HG03045 (cell line): ENCODE data around the gene PSMD4.
A peak's percentile ranks its signal among the peaks of the same experiment; 100 is the strongest.
"Not testable (repeated sequence)": the region's sequence is repeated elsewhere in the genome, so short reads cannot be mapped to it uniquely, and the experiment has no call there.

Experiments
- ATAC-seq: cut with Tn5 transposase; IDR thresholded peaks from one replicate; pipeline ENCODE4 v1.9.1; 2021; ENCODE audit warnings: mild to moderate bottlenecking, moderate library complexity; ENCODE audit not compliant: unreplicated experiment

Gene PSMD4

DNA sequence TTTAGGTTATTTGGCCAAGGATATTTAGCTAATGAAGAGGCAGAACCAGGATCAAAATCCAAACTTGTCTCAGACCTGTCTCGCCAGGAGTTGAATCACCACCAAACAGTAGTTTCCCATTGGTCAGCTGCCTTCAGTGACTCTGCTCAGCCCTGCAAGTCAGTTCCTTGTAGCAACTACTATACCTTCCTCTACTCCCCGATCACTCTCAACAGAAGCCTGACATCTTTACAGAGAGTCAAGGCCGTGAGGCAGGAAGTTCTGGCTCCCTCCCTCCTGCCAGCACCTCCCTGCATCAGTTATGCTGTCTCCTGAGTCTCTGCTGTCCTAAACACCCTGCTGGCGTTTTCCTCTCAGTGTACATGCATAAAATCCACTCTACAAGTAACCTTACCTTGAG lies 13.2 kb downstream of the PSMD4 start:
- no peak for ATAC-seq

DNA sequence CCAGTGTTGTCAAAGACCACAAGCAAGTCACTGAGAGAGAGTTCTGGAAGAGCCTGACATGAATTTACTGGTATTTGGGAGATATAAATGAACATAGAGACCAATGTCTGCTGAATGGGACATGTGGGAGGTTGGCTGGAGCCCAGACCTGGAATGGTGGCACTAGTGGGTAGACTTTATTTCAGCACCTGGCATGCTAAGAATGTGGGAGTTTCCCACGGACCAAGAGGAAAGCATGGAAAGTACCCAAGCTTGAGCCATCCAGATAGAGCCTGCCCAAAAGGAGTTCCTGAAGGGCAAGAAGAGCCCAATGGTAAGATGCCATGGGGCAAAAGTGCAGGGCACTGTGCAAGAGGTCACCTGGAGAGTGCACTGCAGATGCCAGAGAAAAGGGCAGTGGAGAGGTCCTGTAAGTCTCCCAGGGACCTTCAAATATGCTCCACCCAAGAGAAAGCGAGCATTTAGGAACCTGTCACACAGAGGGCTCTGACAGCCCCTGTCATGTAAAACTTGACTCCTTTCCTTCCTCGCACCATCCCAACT lies 19.5 kb downstream of the PSMD4 start:
- no peak for ATAC-seq

DNA sequence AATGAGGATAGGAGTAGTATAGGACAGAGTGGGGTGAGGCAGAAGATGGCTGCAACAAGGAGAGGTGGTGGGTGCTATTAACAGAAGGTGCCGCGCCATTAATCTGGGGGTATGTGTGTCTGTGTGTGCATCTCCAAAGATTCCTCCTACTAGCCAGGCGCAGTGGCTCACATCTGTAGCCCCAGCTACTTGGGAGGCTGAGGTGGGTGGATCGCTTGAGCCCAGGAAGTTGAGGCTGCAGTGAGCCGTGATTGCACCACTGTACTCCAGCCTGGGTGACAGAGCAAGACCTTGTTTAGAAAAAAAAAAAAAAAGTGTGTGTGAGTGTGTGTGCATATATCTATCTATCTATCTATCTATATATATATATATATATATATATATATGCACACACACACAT lies 20.8 kb downstream of the PSMD4 start:
- not testable (repeated sequence) for ATAC-seq

DNA sequence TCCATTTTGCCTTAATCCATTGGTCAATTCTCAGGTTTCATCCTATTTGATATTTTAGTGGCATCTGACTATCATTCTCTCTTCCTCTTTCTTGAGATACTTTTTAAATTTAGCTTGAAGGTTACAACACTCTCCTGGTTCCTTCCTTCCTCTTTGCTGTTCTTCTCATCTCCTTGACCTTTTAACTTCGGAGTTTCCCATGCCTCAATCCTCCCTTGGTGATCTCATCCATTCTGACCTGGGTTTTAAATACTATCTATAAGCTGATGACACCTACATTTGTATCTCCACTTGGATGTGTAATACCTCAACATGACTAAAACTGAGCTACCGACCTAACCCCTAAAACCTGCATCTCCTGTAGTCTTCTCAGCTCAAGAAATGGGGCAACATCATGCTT lies 22.7 kb downstream of the PSMD4 start:
- no peak for ATAC-seq

DNA sequence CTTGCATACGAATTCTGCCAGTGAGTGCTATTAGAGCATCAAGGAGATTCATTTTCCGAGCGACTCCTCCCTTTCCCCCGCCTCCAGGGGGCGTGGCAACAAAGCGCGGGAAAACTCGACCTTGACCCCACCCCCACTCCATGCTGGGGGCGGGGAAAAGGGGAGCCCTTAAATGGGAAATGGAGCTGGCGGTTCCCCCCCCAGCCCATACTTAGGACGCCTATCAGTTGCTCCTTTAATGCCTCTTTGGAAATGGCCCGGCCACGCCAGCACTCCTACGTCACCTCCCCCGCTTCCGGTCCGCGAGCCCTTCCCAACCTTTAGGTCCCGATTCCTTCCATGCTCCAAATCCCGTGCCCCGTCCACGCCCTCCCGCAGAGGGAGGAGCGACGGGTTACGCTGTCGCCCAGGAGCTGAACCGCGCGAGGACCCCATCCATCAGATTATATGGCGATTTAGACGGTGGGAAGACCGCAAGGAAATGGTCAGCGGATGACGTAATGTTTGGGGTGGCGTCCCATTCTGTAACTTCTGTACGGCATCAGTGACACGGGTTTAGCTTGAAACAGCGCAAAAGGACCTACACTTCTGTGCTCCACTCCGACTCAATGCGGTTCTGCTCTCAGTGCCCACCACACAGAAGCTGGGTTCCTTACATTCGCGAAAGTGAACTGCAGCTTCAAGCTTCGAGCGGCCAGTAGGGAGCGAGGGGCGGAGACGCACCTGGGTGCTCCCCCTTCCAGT lies 26.9 kb downstream of the PSMD4 start:
- ATAC-seq, result peak; percentile 28

DNA sequence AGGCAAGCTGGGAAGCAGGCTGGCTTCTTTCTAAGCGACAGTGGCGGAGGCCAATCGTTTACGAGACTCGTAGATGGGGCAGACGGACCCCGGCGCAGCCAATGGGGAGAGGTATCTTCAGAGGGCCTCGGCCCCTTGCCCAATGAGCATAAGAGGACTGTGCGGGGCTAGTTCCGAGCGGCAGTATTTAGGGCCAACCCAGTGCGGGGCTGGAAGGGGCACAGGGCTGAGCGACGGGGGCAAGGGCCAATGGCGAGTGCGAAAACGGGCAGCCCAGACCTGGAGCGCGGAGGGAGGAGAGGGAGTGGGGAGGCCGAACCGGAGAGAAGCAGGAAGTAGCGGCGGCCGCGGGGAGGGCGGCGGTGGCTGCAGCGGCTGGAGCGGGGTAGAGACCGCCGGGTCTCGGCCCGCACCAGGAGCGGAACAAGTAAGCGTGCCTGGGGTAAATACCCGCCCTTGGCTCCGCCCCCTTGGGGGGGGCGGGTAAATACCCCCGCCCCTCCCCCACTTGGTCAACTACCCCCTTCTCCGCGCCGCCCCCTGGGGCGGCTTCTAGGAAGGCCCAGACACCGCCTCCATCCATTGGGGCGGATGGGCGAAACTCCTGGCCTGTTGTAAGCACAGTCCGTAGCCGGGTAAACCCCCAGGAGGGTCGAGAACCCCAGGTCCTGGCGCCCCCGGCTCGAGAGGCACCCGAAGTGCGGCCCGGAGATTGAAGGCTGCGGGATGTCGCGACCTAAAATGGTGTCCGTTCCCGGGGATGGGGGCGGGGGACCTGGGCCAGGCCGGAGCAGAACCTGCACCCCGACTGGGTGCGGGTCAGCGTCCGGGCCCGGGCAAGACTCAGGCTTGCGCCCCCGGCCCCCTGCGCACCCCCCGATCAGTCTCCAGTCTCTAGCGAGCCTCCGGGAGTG lies 27.7 kb downstream of the PSMD4 start, which contains the start of gene ZNF687:
Gene ZNF687, plus strand, starts transcription at position 331 of the 914 bp plus-strand sequence. CDS start 3,993 bp downstream, outside the sequence.
- peak; percentile 88 for ATAC-seq

DNA sequence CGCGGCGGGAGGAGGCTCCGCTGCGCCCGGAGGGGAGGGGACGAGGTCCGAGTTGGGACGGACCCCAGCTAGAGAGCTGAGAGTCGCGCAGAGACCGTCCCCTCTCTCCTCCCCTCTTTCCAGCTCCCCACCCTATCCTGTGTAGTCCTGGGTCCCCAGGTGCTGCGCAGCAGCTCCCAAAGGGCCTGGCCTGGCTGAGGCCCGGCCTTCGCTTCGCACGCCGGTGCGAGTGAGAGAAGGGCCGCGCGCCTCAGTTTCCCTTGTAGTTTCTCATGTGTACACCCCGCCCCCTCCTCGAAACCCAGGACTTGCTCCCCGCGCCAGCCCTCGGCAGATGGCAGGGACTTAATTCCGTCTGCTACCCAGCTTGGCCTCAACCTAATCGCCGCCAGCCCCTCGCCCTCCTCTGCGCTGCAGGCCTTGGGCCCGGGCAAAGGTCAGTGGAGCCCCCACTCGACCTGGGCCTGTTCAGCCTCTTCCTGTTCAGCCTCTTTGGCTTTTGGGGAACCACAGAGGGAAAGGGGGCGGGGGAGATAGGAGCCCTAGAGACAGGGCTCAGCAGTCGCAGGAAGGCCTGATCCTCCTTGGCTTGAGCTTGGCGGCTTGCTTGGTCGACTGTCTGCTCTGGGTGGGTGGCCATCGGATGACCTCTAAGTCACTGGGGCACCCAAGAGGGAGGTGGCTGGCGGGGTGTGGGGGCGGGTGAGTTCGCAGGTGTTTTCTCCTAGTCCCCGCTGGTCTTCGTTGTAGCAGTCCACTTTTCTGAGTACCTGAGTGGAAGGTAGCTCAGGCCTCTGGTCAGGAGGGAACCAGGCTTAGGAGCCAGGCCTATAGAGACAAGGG lies 28.6 kb downstream of the PSMD4 start:
- no peak for ATAC-seq

DNA sequence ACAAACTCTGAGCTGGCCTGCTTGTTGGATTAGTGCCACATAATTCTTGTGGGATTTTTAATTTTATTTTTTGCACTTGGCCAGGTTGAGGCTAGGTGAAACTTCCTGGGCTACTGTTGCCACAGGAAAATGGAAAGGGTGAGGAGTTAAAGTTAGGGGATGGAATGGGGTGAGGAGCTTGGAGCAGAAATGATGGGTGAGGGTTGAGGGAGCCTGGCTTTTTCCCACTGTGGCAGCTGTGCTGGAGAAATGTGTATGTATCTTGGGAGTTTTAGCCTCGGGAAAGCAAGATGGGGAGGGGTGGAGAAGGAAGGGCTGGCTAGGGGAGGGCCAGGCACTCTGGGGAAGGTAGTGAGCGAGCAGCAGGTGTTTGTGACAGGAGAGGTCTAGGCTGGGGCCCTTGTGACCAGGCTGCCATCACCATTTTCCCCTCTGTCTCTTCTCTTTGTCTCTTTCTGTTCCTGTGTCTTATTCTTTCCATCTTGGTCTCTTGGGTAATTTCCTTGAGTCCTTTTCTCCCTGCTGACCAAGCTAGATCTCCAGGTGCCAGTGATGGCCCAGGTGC lies 29.6 kb downstream of the PSMD4 start:
- ATAC-seq, result no peak

DNA sequence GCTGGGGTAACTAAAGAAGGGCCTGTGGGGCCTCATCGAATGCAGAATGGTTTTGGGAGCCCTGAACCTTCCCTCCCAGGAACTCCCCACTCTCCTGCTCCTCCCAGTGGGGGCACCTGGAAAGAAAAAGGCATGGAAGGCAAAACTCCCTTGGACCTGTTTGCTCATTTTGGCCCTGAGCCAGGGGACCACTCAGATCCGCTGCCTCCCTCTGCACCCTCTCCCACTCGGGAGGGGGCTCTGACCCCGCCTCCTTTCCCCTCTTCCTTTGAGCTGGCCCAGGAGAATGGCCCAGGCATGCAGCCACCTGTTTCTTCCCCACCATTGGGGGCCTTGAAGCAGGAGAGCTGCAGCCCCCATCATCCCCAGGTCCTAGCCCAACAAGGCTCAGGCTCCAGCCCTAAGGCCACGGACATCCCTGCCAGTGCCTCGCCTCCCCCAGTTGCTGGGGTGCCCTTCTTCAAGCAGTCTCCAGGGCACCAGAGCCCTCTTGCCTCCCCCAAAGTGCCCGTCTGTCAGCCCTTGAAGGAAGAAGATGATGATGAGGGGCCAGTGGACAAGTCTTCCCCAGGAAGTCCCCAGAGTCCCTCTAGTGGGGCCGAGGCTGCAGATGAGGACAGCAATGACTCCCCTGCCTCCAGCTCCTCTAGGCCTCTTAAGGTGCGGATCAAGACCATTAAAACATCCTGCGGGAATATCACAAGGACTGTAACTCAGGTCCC lies 32.2 kb downstream of the PSMD4 start:
- no peak for ATAC-seq

DNA sequence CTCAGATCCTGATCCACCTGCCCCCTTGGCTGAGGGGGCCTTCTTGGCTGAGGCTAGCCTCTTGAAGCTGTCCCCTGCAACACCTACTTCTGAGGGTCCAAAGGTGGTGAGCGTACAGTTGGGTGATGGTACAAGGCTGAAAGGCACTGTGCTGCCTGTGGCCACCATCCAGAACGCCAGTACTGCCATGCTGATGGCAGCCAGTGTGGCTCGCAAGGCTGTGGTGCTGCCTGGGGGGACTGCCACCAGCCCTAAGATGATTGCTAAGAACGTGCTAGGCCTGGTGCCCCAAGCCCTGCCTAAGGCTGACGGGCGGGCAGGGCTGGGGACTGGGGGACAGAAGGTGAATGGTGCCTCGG lies 32.8 kb downstream of the PSMD4 start:
- ATAC-seq, result no peak

DNA sequence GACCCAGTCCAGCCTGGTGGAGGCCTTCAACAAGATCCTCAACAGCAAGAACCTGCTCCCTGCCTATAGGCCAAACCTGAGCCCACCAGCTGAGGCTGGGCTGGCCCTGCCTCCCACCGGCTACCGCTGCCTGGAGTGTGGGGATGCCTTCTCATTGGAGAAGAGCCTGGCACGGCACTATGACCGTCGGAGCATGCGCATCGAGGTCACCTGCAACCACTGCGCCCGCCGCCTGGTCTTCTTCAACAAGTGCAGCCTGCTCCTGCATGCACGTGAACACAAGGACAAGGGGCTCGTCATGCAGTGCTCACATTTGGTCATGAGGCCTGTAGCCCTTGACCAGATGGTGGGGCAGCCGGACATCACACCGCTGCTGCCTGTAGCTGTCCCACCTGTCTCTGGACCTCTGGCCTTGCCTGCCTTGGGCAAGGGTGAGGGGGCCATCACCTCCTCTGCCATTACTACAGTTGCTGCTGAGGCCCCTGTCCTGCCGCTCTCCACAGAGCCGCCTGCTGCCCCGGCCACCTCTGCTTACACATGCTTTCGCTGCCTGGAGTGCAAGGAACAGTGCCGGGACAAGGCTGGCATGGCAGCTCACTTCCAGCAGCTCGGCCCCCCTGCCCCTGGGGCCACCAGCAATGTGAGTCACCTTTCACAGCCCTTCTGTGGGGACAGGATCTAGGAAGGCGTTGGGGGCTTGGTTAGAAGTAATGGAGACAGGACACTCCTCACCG lies 33.4 kb downstream of the PSMD4 start:
- ATAC-seq, result no peak

DNA sequence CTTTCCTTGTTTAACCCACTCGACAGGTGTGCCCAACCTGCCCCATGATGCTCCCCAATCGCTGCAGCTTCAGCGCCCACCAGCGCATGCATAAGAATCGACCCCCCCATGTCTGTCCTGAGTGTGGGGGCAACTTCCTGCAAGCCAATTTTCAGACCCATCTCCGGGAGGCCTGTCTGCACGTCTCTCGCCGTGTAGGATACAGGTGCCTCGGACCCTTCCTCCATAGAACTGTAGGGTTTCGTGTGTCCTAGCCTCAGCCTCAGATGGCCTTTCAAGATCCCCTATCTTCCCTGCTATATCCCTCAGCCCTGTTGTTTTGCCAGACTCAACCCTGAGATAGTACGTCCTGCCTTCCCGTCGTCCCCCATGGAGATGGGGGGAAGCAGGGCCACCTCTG lies 34.0 kb downstream of the PSMD4 start:
- ATAC-seq, result no peak

DNA sequence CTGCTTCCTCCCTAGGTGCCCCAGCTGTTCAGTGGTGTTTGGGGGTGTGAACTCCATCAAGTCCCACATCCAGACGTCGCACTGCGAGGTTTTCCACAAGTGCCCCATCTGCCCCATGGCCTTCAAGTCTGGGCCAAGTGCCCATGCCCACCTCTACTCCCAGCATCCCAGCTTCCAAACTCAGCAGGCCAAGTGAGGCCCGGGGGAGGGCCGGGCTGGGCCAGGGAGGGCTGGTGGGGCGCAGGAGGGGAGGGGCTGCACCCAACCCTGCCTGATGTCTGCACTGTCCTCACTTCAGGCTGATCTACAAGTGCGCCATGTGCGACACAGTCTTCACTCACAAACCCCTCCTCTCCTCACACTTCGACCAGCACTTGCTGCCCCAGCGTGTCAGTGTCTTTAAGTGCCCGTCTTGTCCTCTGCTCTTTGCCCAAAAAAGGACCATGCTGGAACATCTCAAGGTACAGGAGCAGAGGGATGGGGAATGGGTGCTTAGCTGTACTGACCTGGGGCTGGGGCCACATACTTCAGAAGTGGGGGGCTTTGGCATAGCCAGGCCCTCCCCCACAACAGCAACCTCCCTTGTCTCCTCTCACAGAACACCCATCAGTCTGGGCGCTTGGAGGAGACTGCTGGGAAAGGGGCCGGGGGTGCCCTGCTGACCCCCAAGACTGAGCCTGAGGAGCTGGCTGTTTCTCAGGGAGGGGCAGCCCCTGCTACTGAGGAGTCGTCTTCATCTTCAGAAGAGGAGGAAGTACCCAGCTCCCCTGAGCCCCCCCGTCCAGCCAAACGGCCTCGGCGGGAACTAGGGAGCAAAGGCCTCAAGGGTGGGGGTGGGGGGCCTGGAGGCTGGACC lies 34.8 kb downstream of the PSMD4 start:
- ATAC-seq, result no peak

DNA sequence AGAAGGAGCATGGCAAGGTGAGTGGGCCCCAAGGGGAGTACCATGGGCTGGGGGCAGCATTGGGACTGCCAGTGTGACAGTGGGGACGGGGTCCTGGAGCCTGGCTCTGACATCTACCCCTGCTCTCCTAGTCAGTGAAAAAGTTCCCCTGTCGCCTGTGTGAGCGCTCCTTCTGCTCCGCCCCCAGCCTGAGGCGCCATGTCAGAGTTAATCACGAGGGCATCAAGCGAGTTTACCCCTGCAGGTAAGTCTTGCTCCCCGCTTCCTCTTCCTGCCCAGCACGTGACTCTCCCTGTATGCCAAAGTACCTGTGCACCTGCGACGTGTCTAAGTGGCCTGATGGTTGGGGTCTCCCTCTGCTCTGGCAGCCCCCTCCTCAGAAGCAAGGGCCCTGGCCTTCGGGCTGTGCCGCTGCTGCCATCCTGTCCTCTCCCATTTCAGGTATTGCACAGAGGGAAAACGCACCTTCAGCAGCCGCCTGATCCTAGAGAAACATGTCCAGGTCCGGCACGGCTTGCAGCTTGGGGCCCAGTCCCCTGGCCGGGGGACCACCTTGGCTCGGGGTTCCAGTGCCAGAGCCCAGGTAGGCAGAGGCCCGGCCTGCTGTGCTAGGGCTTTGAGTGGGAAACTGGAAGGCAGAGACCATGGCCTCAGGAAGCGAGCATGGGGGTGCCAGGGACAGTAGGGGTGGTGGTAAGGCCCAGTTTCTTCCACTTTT lies 35.6 kb downstream of the PSMD4 start:
- no peak for ATAC-seq

DNA sequence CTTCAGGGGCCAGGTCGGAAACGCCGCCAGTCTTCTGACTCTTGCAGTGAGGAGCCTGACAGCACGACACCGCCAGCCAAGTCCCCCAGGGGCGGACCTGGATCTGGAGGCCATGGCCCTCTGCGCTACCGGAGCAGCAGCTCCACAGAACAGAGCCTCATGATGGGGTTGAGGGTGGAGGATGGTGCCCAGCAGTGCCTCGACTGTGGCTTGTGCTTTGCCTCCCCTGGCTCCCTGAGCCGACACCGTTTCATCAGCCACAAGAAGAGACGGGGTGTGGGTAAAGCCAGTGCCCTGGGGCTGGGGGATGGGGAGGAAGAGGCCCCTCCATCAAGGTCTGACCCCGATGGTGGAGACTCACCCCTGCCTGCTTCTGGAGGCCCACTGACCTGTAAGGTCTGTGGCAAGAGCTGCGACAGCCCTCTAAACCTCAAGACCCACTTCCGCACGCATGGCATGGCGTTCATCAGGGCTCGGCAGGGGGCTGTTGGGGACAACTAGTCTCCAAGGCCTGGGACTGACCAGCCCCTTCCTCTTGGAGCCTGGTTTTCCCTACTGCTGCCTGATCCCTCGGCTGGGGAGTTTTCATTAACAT lies 36.3 kb downstream of the PSMD4 start:
- no peak for ATAC-seq

DNA sequence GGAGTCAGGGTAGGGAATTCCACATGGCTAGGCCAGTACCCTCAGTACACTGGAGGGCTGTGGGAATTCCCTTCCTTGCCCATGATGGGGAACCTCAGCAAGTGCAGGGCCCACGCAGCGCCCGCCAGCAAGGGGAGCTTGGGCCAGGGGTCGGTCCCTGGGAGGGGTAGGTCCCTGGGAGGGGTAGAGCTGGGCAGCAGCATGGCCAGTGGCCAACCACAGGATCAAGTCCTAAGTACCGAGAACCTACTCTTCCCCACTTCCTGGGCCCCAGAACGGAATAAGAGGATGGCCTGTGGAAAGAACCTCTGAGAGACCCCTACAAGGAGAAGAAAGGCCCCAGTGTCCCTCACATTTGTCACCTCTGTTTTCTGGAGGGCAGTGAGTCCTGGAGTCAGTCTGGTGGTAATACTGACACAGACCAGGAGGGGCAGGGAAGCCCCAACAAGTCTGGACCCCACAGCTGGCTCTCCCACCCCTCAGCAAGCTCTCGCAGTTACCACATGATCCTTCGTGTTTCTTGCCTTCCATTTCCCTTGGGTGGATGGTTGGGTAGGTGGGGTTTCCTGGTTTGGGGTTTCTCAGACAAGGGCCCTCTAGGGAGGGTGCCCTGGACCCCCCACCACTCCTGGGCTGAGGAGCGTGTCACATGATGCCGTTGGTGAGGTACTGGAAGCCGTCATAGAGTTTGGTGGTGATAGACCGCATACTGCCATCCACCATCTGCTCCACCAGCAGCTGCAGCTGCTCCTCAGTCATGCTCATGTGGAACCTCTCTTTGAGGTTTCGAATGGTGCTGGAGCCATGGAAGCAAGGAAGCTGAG lies 37.9 kb downstream of the PSMD4 start:
- ATAC-seq, result no peak
